Natural killer cell (primary cell): ENCODE results near the gene SLC38A5. TPM values are rescaled to one million over a fixed set of nuclear protein-coding genes. Genes with fewer than 3 reads are reported as not detected.
A peak's percentile ranks its signal among the peaks of the same experiment; 100 is the strongest.

Source experiments
- ATAC-seq, 3 donors: fragments of 150-1000 bp in 2 of 3; fragments of 200-7000 bp in 1 of 3; cut with Tn5 transposase; 1 replicate in 1 of 3; 2 replicates in 2 of 3; pipeline ENCODE4 v1.10.0; 2021; ENCODE audit warnings: mild to moderate bottlenecking in 2 of 3, moderate library complexity in 2 of 3
- DNase-seq, 2 donors: peaks; one replicate each; pipeline versions ENCODE4 v3.0.0 to v3.0.0-alpha.2; 2013 to 2021; ENCODE audit warnings: mixed read lengths in 1 of 2
- H3K27ac ChIP-seq: one replicate; pipeline ENCODE4 v1.5.1; 2013; ENCODE audit warnings: mild to moderate bottlenecking, low read length
- H3K27me3 ChIP-seq: one replicate; pipeline ENCODE4 v1.6.1; 2013; ENCODE audit warnings: low read length; ENCODE audit not compliant: control insufficient read depth, insufficient read depth
- H3K36me3 ChIP-seq: one replicate; pipeline ENCODE4 v1.6.1; 2013; ENCODE audit warnings: low read length; ENCODE audit not compliant: control insufficient read depth, insufficient read depth
- H3K4me1 ChIP-seq: one replicate; pipeline ENCODE4 v1.6.1; 2013; ENCODE audit warnings: low read length; ENCODE audit not compliant: control insufficient read depth, insufficient read depth
- H3K4me3 ChIP-seq: one replicate; pipeline ENCODE4 v1.5.1; 2013; ENCODE audit warnings: low read length
- H3K9me3 ChIP-seq: one replicate; pipeline ENCODE4 v1.6.1; 2013; ENCODE audit warnings: low read length; ENCODE audit not compliant: control insufficient read depth, insufficient read depth
- H3K27ac Mint-ChIP-seq, 2 donors: one replicate each; pipeline ENCODE4 v1.8.0; 2022; ENCODE audit warnings: mild to moderate bottlenecking in 2 of 2, mixed read lengths in 2 of 2, moderate library complexity in 1 of 2
- H3K27me3 Mint-ChIP-seq, 2 donors: one replicate each; pipeline ENCODE4 v1.8.0; 2022; ENCODE audit warnings: low read depth in 2 of 2, mixed read lengths in 2 of 2
- H3K36me3 Mint-ChIP-seq: one replicate; pipeline ENCODE4 v1.8.0; 2022; ENCODE audit warnings: mixed read lengths
- H3K4me1 Mint-ChIP-seq, 2 donors: one replicate each; pipeline ENCODE4 v1.8.0; 2022; ENCODE audit warnings: mixed read lengths in 2 of 2
- H3K4me3 Mint-ChIP-seq: one replicate; pipeline ENCODE4 v1.8.0; 2022; ENCODE audit warnings: mild to moderate bottlenecking, moderate library complexity, mixed read lengths
- H3K9me3 Mint-ChIP-seq, 2 donors: one replicate each; pipeline ENCODE4 v1.8.0; 2022; ENCODE audit warnings: mixed read lengths in 2 of 2
- CTCF ChIP-seq: fragments of 200-600 bp; IDR thresholded peaks from one replicate; pipeline ENCODE4 v1.8.0; 2022; ENCODE audit warnings: antibody characterized with exemption
- WGBS: methylation state at CpG from one replicate; pipeline ENCODE4 v1.1.7; 2013; ENCODE audit warnings: missing lambda C conversion rate; ENCODE audit not compliant: insufficient coverage; 5-methylcytosine and 5-hydroxymethylcytosine counted together
- intact Hi-C: fragments of 100-400 bp; cut with micrococcal nuclease; formaldehyde crosslinking; loops from one replicate; pipeline ENCODE4 v1.14.2; 2022
- total RNA-seq, 4 donors: library from RNA; stranded (reverse); fragments of 120-200 nt in 1 of 4; gene quantifications; one replicate each; pipeline versions ENCODE4 v1.2.3 to v1.2.4, GENCODE V29; 2013 to 2022

Gene SLC38A5
- total RNA-seq, 3 donors from 2014 or later (not counting 1 experiment from before 2014, with no cell fraction given) = 20.3 to 25.1 (median 24.7) TPM

GRCh38 chrX:48476919-48477318 is 6.9 kb upstream of the SLC38A5 start:
- ATAC-seq (no peak), DNase-seq (no peak)
- Histone ChIP-seq H3K27ac (peak overlapping the region; percentile 81), H3K9me3 (no peaks in the 10 kb centered on the region), H3K27me3 (no peaks in the 10 kb centered on the region), H3K4me1 (peaks cover 18% of the 10 kb centered on the region), H3K4me3 (peak overlapping the region; percentile 88), H3K36me3 (peaks cover 7% of the 10 kb centered on the region)
- WGBS = 50% methylated on average over 4 of the region's 4 CpGs
- Mint-ChIP-seq H3K27me3 (no peaks in the 10 kb centered on the region), H3K4me1 (peaks cover 14 to 48% of the 10 kb centered on the region in 2 donors), H3K27ac (peak overlapping the region; percentile 85 to 96), H3K9me3 (no peaks in the 10 kb centered on the region), H3K4me3 (peak overlapping the region; percentile 81), H3K36me3 (no peaks in the 10 kb centered on the region)
- TF ChIP-seq CTCF = no peak
- intact Hi-C loops = loop anchor here (1.0 to 5.0 kb wide), 3 partner anchors 45 to 98 kb away; partner anchors contain the start of genes EBP, RBM3 and TBC1D25

- Mint-ChIP-seq H3K27me3 (no peaks in the 10 kb centered on the region), H3K4me1 (peaks cover 14 to 48% of the 10 kb centered on the region in 2 donors), H3K27ac (peak within 1 kb of the TSS; percentile 85 to 96), H3K9me3 (no peaks in the 10 kb centered on the region), H3K36me3 (no peaks in the 10 kb centered on the region), H3K4me3 (peak within 1 kb of the TSS; percentile 81)
- Histone ChIP-seq H3K4me1 (peaks cover 18% of the 10 kb centered on the region), H3K27ac (peak within 1 kb of the TSS; percentile 81), H3K4me3 (peak within 1 kb of the TSS; percentile 88), H3K36me3 (no peaks in the 10 kb centered on the region), H3K27me3 (no peaks in the 10 kb centered on the region), H3K9me3 (no peaks in the 10 kb centered on the region)
- TF ChIP-seq CTCF = no peak
- intact Hi-C loops = loop anchor here (1.0 to 5.0 kb wide), 3 partner anchors 46 to 99 kb away; partner anchors contain the start of genes EBP, RBM3 and TBC1D25
- DNase-seq = peak; percentile 73 to 95
- under 1% methylated on average over 75 of the region's 75 CpGs for WGBS
- ATAC-seq = peak; percentile 91 to 95 (median 93)
These were observed 5.9 kb upstream of the SLC38A5 start, which contains the start of gene FTSJ1 for GRCh38 chrX:48475774-48476577. Gene FTSJ1, plus strand, starts transcription at chrX:48476199. Its CDS starts 1,849 bp downstream, at chrX:48478048.

GRCh38 chrX:48475296-48475695 is 5.2 kb upstream of the SLC38A5 start:
- H3K27me3 Mint-ChIP-seq = no peaks in the 10 kb centered on the region
- H3K9me3 Mint-ChIP-seq = no peaks in the 10 kb centered on the region
- ATAC-seq = no peak
- DNase-seq = no peak
- H3K36me3 Mint-ChIP-seq = no peaks in the 10 kb centered on the region
- TF ChIP-seq CTCF = no peak
- peak overlapping the region; percentile 81 for H3K27ac ChIP-seq
- intact Hi-C loops = loop anchor here (5.0 kb wide), 1 partner anchor 47 kb away; the partner anchor contains the start of gene EBP
- H3K27me3 ChIP-seq = no peaks in the 10 kb centered on the region
- peak overlapping the region; percentile 85 to 96 for H3K27ac Mint-ChIP-seq
- peaks cover 14 to 43% of the 10 kb centered on the region in 2 donors for H3K4me1 Mint-ChIP-seq
- no CpG with 5 or more reads among the region's 5 CpGs for whole genome bisulfite sequencing
- peak overlapping the region; percentile 81 for H3K4me3 Mint-ChIP-seq
- H3K4me1 ChIP-seq = peaks cover 18% of the 10 kb centered on the region
- no peaks in the 10 kb centered on the region for H3K36me3 ChIP-seq
- H3K4me3 ChIP-seq = peak overlapping the region; percentile 88
- no peaks in the 10 kb centered on the region for H3K9me3 ChIP-seq
